ENCODE data around the gene ANKRD23. TPM values are rescaled to one million over a fixed set of nuclear protein-coding genes. Genes with fewer than 3 reads are reported as not detected.

ANKRD23 gene
- total RNA-seq, 1 donor from 2014 or later = 1.9 TPM

GRCh38 chr2:96876269-96877041, 32.6 kb upstream of the ANKRD23 start:
- peaks cover 30% of the 10 kb centered on the region for H3K4me1 Mint-ChIP-seq (ENCODE audit: low read depth)
- peak overlapping the region; percentile 2 for H3K27ac Mint-ChIP-seq (ENCODE audit: unreplicated experiment)
- H3K27me3 Mint-ChIP-seq (ENCODE audit: low read depth) = no peaks in the 10 kb centered on the region

GRCh38 chr2:96875498-96876268, 31.9 kb upstream of the ANKRD23 start:
- DNase-seq (ENCODE audit: low spot score) = peak; percentile 81
- Mint-ChIP-seq H3K36me3 (ENCODE audit: low read depth) (no peaks in the 10 kb centered on the region), H3K4me3 (ENCODE audit: unreplicated experiment) (no peak overlapping the region), H3K4me1 (ENCODE audit: low read depth) (peaks cover 26% of the 10 kb centered on the region), H3K27me3 (ENCODE audit: low read depth) (no peaks in the 10 kb centered on the region), H3K9me3 (ENCODE audit: low read depth) (no peaks in the 10 kb centered on the region), H3K27ac (ENCODE audit: unreplicated experiment) (peak overlapping the region; percentile 74)
- no peak for TF ChIP-seq CTCF (IDR thresholded peaks at IDR 0.05)

More at GRCh38 chr2:96876269-96877041, 32.6 kb upstream of the ANKRD23 start:
- Mint-ChIP-seq H3K4me3 (ENCODE audit: unreplicated experiment) (no peak overlapping the region), H3K9me3 (ENCODE audit: low read depth) (no peaks in the 10 kb centered on the region), H3K36me3 (ENCODE audit: low read depth) (no peaks in the 10 kb centered on the region)
- DNase-seq (ENCODE audit: low spot score) = no peak
- no peak for TF ChIP-seq CTCF (IDR thresholded peaks at IDR 0.05)

- Mint-ChIP-seq H3K9me3 (ENCODE audit: low read depth) (no peaks in the 10 kb centered on the region), H3K27ac (ENCODE audit: unreplicated experiment) (no peak overlapping the region), H3K4me3 (ENCODE audit: unreplicated experiment) (no peak overlapping the region), H3K4me1 (ENCODE audit: low read depth) (peaks cover 26% of the 10 kb centered on the region), H3K27me3 (ENCODE audit: low read depth) (no peaks in the 10 kb centered on the region), H3K36me3 (ENCODE audit: low read depth) (no peaks in the 10 kb centered on the region)
- TF ChIP-seq CTCF (IDR thresholded peaks at IDR 0.05) = no peak
- no peak for DNase-seq (ENCODE audit: low spot score)
Measured at GRCh38 chr2:96874198-96874831, 30.5 kb upstream of the ANKRD23 start.

- no peaks in the 10 kb centered on the region for H3K27me3 Mint-ChIP-seq (ENCODE audit: low read depth)
- peaks cover 26% of the 10 kb centered on the region for H3K4me1 Mint-ChIP-seq (ENCODE audit: low read depth)
- no peak for DNase-seq (ENCODE audit: low spot score)
- no peaks in the 10 kb centered on the region for H3K36me3 Mint-ChIP-seq (ENCODE audit: low read depth)
- no peaks in the 10 kb centered on the region for H3K9me3 Mint-ChIP-seq (ENCODE audit: low read depth)
- no peak for TF ChIP-seq CTCF (IDR thresholded peaks at IDR 0.05)
- H3K4me3 Mint-ChIP-seq (ENCODE audit: unreplicated experiment) = no peak overlapping the region
- no peak overlapping the region for H3K27ac Mint-ChIP-seq (ENCODE audit: unreplicated experiment)
Measured at GRCh38 chr2:96873651-96874096, 29.9 kb upstream of the ANKRD23 start.

Measured in chondrocyte (in vitro differentiated cells).